ENCODE data around the gene MAPKBP1.

MAPKBP1 gene

DNA sequence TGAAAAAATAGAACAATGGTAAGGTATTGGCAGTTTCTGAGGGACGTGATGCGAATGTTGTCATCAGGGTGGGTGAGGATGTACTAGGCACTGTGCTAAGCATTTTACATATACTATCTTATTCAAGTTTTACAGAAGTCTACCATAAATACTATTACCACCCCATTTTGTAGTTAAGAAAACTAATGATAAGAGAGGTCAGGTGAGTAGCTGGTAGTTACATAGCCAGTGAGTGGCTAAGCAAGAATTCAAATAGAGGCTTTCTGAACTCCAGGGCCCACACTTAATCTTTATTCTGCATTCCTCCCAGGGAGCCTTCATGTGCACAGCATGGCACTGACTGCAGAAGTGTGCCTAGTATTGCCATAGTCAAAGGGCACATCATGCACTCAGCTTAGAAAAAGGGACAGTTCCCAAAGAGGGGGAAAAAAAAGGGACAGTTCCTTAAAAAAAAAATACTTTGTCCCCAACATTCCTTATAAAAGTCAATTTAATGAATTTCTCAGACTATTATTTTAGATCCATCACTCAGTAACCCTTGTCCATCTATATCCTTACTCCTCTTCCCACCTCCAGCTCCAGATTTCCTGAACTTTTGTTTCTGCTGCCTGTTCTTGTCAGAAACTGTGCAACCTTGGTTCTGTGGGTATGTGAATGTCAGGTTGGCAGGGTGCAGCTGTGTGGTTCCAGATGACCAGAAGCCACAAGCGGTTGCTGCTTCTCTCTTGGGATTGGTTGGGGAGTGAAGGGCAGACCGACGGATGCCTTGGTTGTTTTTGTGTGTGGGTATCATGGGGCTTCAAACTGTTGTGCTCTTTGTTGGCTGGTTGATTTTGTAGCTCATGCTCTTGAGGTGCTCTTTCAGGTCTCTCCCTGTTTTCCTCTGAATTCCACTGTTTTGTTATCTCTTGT, 8.3 kb downstream of the MAPKBP1 start:
- no peak for DNase-seq (ENCODE audit: low spot score)

DNA sequence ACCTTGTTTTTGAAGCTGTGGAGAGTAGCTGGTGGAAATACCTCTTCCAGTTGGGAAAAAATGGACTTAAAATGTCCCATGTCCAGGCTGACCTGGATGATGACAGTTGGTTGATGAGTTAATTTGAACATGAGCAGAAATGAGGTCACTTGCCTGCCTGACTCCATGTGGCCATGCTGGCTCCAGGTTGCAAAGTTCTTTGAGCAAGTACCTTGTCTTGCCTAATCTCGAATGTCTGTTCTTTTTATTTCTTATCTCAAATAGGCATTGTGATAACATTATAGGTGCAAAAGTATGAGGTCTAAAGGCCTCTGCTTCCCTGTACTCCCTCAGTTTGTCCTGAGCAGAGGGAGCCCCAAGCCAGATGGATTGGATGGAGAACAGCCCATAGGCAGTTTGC, 9.0 kb downstream of the MAPKBP1 start:
- DNase-seq (ENCODE audit: low spot score) = no peak

DNA sequence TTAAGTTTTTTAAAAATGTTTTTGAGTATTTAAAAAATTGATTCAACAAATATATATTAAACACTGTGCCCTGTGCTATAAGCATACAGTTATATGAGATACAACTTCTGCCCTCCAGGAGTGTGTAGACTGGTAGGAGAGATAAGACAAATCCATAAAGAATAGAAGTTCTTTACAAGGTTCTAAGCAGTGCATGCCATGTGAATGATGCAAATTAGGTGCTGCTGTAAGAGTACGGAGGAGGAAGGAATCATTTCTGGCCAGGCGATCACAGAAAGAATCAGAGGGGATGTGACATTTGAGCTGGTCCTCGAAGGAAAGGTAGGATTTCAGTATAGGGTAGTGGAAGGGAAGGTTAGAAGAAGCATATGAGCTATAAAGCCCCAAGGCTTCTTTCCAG, 14.0 kb downstream of the MAPKBP1 start:
- DNase-seq (ENCODE audit: low spot score) = no peak

GRCh38 chr15:41789236-41789635, 15.0 kb downstream of the MAPKBP1 start:
- no peak for DNase-seq (ENCODE audit: low spot score)

GRCh38 chr15:41789662-41790061, 15.4 kb downstream of the MAPKBP1 start:
- DNase-seq (ENCODE audit: low spot score) = no peak

GRCh38 chr15:41790169-41790568, 15.9 kb downstream of the MAPKBP1 start:
- DNase-seq (ENCODE audit: low spot score) = no peak

DNA sequence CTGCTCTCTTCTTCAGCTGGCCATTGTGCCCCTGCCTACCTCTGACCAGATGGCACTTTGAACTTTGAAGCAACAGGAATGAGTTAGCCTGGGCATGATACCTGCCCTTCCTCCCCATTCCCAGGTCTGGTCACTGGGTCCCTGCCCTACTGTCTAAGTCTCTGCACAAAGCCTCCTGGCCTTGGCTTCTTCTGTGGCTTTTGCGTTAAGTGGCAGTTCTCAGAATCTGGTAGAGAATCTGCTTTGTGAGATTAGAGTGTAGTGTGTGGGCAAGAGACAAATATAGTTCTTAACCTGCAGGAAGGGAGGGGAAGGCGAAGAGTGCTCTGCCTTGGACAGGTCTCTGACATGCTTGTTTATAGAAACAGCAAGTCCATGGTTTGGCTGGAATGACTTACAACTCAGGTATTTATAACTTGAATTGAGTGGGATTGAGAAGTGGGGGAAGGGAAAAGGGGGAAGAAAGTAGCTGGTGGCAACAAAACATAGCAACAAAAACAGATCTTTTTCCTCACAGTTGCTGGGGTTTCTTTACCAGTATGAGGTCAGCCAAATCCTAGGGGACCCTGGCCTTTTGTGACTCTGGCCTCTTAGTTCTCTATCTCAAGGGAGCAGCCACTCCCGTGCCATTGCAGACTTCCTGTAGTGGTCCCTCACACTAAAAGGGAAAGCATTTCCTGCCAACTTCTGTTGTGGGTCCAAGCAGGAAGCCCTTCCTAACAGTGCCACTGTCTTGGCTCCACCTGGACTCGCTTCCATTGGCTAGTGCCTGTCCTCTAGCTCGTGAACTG, 16.7 kb downstream of the MAPKBP1 start:
- no peak for DNase-seq (ENCODE audit: low spot score)

DNA sequence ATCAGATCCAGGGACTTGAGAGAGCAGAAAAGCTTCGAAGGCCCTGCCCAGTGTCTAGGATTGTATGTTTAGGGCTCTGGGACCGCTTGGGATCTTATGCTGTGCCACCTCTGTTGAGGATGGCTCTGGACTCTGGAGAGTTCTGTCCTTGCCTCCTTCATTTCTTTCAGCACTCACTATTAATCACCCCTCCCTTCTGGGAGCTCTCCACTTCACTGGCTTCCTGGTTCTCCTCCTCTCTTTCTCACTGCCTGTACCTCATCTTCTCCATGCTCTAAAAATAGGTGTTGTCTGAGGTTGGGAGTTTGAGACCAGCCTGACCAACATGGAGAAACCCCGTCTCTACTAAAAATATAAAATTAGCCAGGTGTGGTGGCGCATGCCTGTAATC, 17.3 kb downstream of the MAPKBP1 start:
- DNase-seq (ENCODE audit: low spot score) = no peak

DNA sequence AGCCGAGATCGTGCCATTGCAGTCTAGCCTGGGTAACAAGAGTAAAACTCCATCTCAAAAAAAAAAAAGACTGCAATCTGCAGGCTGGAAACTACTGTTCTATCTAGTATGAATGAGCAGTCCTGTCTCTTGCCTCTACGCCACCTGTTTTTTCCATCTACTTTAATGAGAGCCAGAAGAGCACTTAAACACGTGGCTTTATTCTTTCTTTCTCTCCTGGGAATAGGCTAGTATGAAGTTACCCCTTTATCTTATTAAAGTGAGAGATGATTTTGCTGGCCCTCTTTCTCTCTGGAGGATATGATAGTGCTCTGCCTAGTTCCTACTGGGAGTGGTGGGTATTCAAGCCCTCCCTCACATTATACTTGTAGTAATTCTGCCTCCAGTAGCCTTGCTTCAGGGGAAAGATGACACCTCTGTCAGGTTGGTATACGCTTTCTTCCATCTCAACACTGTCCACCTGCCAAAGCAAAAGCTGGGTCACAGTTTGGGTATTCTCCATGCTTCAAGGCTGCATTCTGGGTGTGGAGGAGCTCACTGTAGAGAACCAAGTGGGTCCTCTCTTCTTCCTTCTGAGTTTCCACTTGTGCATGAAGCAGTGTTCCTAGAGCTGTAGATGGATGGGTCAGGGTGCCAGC, 17.8 kb downstream of the MAPKBP1 start:
- DNase-seq (ENCODE audit: low spot score) = no peak

GRCh38 chr15:41794081-41794480, 19.8 kb downstream of the MAPKBP1 start:
- no peak for DNase-seq (ENCODE audit: low spot score)

DNA sequence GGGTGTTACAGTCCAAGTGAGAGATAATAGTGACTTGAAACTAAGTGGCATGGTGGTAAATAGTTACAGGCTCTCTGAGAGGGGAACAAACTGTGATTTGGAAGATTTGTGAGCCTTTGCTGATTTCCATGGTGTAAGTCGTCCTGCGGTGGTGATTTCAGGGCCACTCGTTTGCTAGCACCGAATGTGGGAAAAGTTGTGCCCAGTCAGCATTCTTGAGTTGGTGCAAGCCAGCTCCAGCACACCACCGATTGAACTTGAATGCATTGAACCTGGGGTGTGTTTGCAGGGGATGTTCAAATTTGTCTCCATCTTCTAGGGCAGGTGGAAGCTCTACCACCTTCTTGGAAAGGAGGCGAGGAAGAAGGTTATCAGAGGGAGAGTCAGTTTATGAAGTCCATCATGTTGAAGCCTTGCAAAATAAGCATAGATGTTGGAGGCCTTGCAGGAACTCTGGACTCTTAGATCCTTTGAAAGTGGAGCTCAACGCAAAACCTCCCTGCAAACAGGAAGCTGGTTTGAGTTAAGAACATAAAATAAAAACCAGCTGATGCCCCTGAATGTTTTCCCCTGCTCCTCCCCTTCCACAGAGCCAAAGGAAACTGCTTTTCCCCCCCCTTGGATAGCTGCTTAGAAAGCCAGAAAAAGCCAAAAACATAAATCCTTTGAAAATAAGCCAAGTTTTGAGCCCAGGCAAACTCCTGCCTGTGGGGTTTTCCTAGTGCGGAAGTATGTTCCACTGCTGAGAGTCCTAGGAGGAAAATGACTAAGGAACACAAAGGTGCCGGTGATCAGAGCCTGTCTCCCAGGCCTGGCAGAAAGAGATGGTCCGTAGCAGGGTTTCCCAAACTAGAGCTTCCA, 21.9 kb downstream of the MAPKBP1 start:
- no peak for DNase-seq (ENCODE audit: low spot score)

DNA sequence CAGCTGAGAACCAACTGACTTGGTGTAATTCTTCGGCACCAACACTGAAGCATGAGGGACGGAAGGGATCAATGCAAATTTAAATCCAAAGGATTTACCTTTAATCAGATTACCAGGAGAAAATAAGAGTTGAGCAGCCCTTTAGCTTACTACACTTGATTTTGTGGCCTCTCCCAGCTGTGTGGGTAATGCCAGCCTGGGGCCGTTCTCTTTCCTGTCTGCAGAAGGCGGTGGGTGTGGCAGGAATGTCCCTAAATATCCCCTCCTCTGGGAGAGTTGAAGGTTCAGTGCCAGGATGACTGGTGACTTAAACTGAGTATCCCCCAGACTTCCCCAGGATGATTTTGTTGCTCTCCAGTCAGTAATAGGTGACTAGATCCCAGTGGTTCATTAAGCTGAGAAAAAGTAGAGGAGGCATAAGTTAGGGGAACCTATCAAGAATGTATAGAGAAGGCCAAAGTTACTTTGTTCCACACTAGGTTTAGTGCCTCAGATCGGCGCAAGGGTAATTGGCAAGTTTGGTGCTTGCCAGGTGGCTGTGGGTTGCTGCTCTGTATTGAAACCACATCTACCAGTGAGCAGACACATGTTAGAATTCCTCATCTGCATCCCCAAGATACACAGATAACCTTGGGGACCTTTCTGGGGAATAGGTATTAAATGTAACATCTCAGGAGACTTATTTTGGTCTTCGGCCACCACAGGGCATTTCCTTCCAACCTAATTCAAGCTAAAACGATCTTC, 23.1 kb downstream of the MAPKBP1 start:
- no peak for DNase-seq (ENCODE audit: low spot score)

GRCh38 chr15:41798607-41799487, 24.6 kb downstream of the MAPKBP1 start:
- DNase-seq (ENCODE audit: low spot score) = no peak

DNA sequence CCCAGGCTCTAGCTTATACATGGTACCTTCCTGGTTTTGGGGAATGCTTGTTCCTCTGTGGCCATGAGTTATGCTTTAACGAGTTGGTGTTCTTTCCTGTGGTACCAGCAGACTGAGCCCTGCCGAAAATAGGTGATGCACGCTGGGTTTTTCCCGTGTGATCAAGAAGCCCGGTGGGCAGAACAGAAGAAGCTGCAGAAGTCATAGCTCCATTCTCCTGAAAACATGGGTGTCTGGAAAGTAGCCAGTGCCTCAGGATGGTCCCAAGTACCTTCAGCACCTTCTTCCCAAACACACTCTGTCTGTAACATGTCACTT, 25.2 kb downstream of the MAPKBP1 start:
- no peak for DNase-seq (ENCODE audit: low spot score)

DNA sequence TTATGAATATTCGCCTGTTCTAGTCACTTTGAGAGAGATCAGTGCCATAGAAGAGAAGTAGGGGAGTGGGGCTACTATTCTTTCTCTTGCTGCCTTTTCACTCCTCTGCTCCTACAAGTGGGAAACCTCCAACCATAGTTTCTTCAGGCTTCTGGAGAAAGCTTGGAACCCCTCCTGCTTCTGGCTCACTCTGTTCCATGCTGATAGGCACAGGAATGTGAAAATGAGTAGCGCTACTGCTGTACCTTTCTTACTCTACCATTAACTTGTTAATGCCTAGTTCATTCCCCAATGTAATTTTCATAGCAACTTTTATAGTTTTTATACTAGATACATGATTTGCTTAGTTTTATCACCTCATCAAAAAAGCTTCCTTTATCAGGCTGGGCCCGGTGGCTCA, 26.9 kb downstream of the MAPKBP1 start:
- DNase-seq (ENCODE audit: low spot score) = no peak

- no peak for DNase-seq (ENCODE audit: low spot score)
Measured at GRCh38 chr15:41801850-41802455, 27.7 kb downstream of the MAPKBP1 start.

DNA sequence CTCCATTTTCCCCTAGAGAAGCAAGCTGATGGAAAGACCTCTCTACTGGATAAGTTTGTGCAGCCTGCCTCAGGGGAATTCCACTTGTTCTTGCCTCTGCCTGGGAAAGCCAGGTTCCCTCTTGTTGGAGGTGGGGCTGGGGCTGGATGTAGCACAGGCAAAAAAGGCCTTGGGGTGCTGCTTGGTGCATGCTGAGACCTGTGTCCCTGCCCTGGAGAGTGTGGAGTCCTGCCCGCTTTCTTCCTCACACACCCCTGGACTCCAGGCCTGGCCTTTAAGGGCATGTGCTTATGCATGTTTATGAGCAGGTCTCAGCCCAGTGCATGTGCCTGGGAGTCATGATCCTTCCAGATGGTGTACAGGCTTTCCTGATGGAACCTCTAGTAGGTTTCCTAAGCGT, 30.1 kb downstream of the MAPKBP1 start:
- no peak for DNase-seq (ENCODE audit: low spot score)

DNA sequence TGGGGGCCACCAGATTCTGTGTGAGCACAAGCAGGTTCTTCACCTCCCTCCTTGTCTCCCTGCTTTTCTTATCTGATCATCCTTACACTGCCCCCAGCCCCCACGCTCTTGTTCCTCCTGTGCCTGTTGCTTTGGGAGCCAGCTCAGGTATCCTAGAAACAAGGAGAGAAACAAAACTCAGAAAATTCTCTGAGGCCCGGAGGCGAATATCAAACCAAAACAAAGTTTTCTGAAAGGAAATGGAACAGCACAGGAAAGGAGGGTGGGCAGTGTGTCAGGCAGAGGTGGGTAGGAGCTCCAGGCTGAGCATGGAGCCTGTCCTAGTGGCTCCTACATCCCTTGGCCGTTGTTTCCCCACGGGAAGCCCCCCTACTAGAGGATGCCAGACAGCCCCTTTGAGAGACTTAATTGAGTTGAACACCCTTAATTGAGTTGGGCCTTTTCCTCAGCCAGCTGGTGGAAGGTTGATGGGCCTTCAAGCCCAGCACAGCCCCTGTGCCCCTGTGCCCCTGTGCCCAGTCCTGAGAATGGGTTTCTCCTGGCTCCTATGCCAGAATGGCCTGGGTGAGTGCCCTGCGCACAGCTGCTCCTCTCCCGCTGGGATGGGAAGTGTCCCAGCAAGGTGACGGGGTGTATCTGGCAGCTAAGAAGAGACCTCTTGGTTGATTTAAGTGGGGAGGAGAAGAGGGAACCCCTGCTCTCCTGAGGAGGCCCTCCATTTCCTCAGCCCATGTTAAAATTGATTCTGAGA, 30.8 kb downstream of the MAPKBP1 start:
- DNase-seq (ENCODE audit: low spot score) = no peak

DNA sequence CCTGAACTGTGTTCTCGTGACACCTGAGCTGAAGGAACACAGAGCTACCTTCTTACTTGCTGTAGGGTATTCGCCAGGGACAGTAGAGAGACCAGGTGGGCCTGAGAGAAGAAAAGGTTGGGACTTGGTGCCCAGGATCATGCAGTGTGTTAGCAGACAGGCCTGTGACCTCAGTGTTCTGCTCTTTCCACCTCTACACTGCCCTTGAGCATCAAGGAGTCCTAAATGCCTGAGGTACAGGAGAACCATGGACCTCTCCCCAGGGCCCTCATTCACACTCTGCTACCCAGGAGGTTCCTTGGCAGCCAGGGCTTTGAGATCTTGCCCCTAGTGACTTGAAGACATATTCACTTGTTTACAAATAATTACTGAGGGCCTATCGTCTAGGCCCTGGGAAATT, 31.4 kb downstream of the MAPKBP1 start:
- no peak for DNase-seq (ENCODE audit: low spot score)

All from ecto neural progenitor cell (in vitro differentiated cells).